HEK293T (cell line): ENCODE data around the gene ELL2.
"Not testable (repeated sequence)": the region's sequence is repeated elsewhere in the genome, so short reads cannot be mapped to it uniquely, and the experiment has no call there.

Experiments used
- CTCF ChIA-PET: fragments of 350-600 bp; formaldehyde crosslinking; extraction: SDS; loops from one replicate; lab custom pipeline; 2021; ENCODE audit warnings: antibody characterized with exemption, inconsistent platforms; lab: Yijun Ruan, JAX
- POLR2A ChIA-PET: fragments of 350-600 bp; formaldehyde crosslinking; extraction: SDS; loops from one replicate; lab custom pipeline; 2020; ENCODE audit warnings: antibody characterized with exemption, inconsistent platforms; lab: Yijun Ruan, JAX
- DNase-seq: peaks from one replicate; pipeline ENCODE4 v3.0.0; 2012; ENCODE audit warnings: mixed read lengths; ENCODE audit errors: extremely low spot score
- ARNT ChIP-seq: fragments of 450-650 bp; IDR thresholded peaks from 2 replicates; pipeline ENCODE4 v1.6.1; 2017; ENCODE audit warnings: mild to moderate bottlenecking
- BHLHE40 ChIP-seq: fragments of 450-650 bp; IDR thresholded peaks from 2 replicates; pipeline ENCODE4 v1.6.1; 2016; ENCODE audit warnings: mild to moderate bottlenecking, moderate library complexity, borderline replicate concordance
- CTBP1 ChIP-seq: fragments of 450-650 bp; IDR thresholded peaks from 2 replicates; pipeline ENCODE4 v1.6.1; 2016; ENCODE audit warnings: borderline replicate concordance
- ELF4 ChIP-seq: fragments of 450-650 bp; IDR thresholded peaks from 2 replicates; pipeline ENCODE4 v1.6.1; 2017; ENCODE audit warnings: antibody characterized with exemption
- FOXA1 ChIP-seq: fragments of 450-650 bp; IDR thresholded peaks from 2 replicates; pipeline ENCODE4 v1.6.1; 2016; ENCODE audit warnings: mild to moderate bottlenecking
- FOXK2 ChIP-seq: fragments of 450-650 bp; IDR thresholded peaks from 2 replicates; pipeline ENCODE4 v1.6.1; 2016; ENCODE audit warnings: mild to moderate bottlenecking
- FOXM1 ChIP-seq: fragments of 450-650 bp; IDR thresholded peaks from 2 replicates; pipeline ENCODE4 v1.6.1; 2017; ENCODE audit warnings: mild to moderate bottlenecking, borderline replicate concordance
- HDGF ChIP-seq: fragments of 450-650 bp; IDR thresholded peaks from 2 replicates; pipeline ENCODE4 v1.6.1; 2017; ENCODE audit warnings: antibody characterized with exemption, borderline replicate concordance
- L3MBTL2 ChIP-seq: fragments of 450-650 bp; conservative IDR thresholded peaks from 2 replicates; pipeline ENCODE4 v1.6.1; 2016; ENCODE audit warnings: mild to moderate bottlenecking
- LEF1 ChIP-seq: fragments of 450-650 bp; IDR thresholded peaks from 2 replicates; pipeline ENCODE4 v1.6.1; 2017; ENCODE audit warnings: mild to moderate bottlenecking, borderline replicate concordance
- NFRKB ChIP-seq: fragments of 450-650 bp; IDR thresholded peaks from 2 replicates; pipeline ENCODE4 v1.6.1; 2016; ENCODE audit warnings: mild to moderate bottlenecking, moderate library complexity
- SP1 ChIP-seq: fragments of 450-650 bp; IDR thresholded peaks from 2 replicates; pipeline ENCODE4 v1.6.1; 2017
- SUZ12 ChIP-seq: fragments of 450-650 bp; IDR thresholded peaks from 2 replicates; pipeline ENCODE4 v1.6.1; 2016; ENCODE audit warnings: mild to moderate bottlenecking
- TARDBP ChIP-seq: fragments of 450-650 bp; IDR thresholded peaks from 2 replicates; pipeline ENCODE4 v1.6.1; 2016
- ZNF384 ChIP-seq: fragments of 450-650 bp; IDR thresholded peaks from 2 replicates; pipeline ENCODE4 v1.6.1; 2016
- TF ChIP-seq, protein P1 (sequence below): fragments of 450-650 bp; IDR thresholded peaks from 2 replicates; pipeline ENCODE4 v1.6.1; 2016

Gene ELL2

GRCh38 chr5:95870105-95870672 lies 91.5 kb downstream of the ELL2 start:
- ChIA-PET CTCF (interaction anchor here (0.6 kb wide), 2 partner anchors 11 to 206 kb away, joined by 3 read pairs; no protein-coding TSS in a partner anchor), POLR2A (interaction anchor here (0.6 to 0.8 kb wide), 2 partner anchors 8 to 10 kb away, joined by 3 to 4 read pairs; no protein-coding TSS in a partner anchor)
- TF ChIP-seq HDGF (no peak), SUZ12 (no peak), NFRKB (no peak), CTBP1 (no peak), L3MBTL2 (no peak), FOXK2 (no peak), ZNF384 (no peak), FOXM1 (no peak), LEF1 (no peak), FOXA1 (no peak), ELF4 (no peak), BHLHE40 (no peak), SP1 (no peak), ARNT (no peak), TARDBP (no peak)
- TF ChIP-seq, protein P1, sequence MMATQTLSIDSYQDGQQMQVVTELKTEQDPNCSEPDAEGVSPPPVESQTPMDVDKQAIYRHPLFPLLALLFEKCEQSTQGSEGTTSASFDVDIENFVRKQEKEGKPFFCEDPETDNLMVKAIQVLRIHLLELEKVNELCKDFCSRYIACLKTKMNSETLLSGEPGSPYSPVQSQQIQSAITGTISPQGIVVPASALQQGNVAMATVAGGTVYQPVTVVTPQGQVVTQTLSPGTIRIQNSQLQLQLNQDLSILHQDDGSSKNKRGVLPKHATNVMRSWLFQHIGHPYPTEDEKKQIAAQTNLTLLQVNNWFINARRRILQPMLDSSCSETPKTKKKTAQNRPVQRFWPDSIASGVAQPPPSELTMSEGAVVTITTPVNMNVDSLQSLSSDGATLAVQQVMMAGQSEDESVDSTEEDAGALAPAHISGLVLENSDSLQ = no peak
- DNase-seq = no peak

DNA sequence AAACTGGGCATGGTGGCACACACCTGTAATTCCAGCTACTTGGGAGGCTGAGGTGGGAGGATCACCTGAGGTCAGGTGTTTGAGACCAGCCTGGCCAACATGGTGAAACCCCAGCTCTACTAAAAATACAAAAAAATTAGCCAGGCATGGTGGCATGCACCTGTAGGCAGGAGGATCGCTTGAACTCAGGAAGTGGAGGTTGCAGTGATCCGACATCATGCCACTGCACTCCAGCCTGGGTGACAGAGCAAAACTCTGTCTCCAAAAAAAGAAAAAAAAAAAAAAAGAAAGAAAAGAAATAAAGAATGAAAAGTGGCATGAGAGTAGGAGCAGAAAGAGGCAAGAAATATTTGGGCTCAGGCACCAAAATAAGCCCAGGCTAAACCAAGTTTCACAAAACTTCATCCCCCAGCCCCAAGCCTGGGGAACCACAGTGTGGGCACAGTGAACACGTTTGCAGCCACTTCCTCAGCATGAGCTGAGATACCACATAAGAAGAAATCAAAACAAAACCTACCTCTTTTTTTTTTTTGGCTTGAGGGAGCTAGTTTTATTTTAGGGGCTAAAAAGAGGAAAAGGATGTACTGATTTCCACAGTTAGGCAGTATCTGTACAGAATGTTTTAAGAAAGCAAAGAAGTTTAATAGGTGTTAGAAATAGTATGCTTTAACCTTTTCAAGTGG lies 92.3 kb downstream of the ELL2 start:
- not testable (repeated sequence) for DNase-seq
- POLR2A ChIA-PET = interaction anchor here (0.6 to 0.8 kb wide), 2 partner anchors 9 kb away, joined by 3 to 4 read pairs; no protein-coding TSS in a partner anchor

GRCh38 chr5:95868136-95868535 lies 93.5 kb downstream of the ELL2 start:
- TF ChIP-seq ELF4 (no peak), BHLHE40 (no peak), ARNT (no peak), FOXK2 (no peak), FOXM1 (no peak), ZNF384 (no peak), FOXA1 (no peak), L3MBTL2 (no peak), CTBP1 (no peak), HDGF (no peak), SP1 (no peak), NFRKB (no peak), LEF1 (no peak), SUZ12 (no peak)
- TF ChIP-seq, protein P1 = no peak
- POLR2A ChIA-PET = no interaction called here
- CTCF ChIA-PET = no interaction called here
- no peak for DNase-seq

More for the DNA sequence above, 92.3 kb downstream of the ELL2 start:
- CTCF ChIA-PET = interaction anchor here (0.6 kb wide), 2 partner anchors 12 to 205 kb away, joined by 3 read pairs; no protein-coding TSS in a partner anchor

GRCh38 chr5:95866435-95867040 lies 95.1 kb downstream of the ELL2 start:
- CTCF ChIA-PET = no interaction called here
- POLR2A ChIA-PET = no interaction called here
- TF ChIP-seq BHLHE40 (no peak), LEF1 (no peak), FOXM1 (no peak), ARNT (no peak), L3MBTL2 (no peak), ELF4 (no peak), HDGF (no peak), NFRKB (no peak), FOXA1 (no peak), TARDBP (no peak)
- TF ChIP-seq, protein P1 = no peak
- DNase-seq = no peak

- ChIA-PET CTCF (interaction anchor here (0.6 kb wide), 1 partner anchor 12 kb away, joined by 7 read pairs; no protein-coding TSS in a partner anchor), POLR2A (interaction anchor here (1.0 kb wide), 1 partner anchor 219 kb away, joined by 3 read pairs; the partner anchor contains the start of gene RFESD)
- DNase-seq = no peak
- TF ChIP-seq FOXK2 (no peak), L3MBTL2 (no peak), LEF1 (no peak), BHLHE40 (no peak), CTBP1 (no peak), FOXA1 (no peak), NFRKB (no peak), HDGF (no peak), ARNT (no peak), FOXM1 (no peak), ZNF384 (no peak), SP1 (no peak), SUZ12 (no peak), ELF4 (no peak)
Observed at GRCh38 chr5:95864944-95865504, 96.6 kb downstream of the ELL2 start.
